ENCODE data around the gene MMP14.
A peak's percentile ranks its signal among the peaks of the same experiment; 100 is the strongest.
"Not testable (repeated sequence)": the region's sequence is repeated elsewhere in the genome, so short reads cannot be mapped to it uniquely, and the experiment has no call there.

The MMP14 gene

GRCh38 chr14:22842211-22843122 lies 6.1 kb downstream of the MMP14 start:
- DNase-seq, result no peak

DNA sequence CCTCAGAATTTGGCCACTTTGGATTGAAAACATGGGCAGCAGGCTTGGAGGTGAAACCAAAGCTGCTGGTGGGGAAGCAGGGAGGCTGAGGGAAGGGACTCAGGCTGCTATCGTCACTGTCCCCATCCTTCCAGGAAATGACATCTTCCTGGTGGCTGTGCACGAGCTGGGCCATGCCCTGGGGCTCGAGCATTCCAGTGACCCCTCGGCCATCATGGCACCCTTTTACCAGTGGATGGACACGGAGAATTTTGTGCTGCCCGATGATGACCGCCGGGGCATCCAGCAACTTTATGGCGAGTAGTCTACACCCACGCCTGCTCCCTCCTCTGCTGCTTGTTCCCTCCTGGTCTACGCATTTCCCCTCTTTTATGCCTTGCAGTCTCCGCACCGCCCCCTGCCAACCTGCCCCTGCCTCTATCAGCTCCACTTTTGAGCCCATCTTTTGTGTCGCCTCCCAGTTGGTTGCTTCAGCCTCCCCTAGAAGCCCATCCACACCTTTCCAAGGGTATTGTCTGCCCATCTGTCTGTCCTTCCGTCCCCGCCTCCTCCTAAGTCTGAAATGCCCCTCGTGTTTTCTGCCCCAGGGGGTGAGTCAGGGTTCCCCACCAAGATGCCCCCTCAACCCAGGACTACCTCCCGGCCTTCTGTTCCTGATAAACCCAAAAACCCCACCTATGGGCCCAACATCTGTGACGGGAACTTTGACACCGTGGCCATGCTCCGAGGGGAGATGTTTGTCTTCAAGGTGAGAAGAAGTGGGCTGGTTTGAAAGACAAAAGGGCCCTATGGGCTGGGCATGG lies 6.9 kb downstream of the MMP14 start:
- DNase-seq, result no peak

GRCh38 chr14:22844221-22845102 lies 8.1 kb downstream of the MMP14 start:
- no peak for DNase-seq

DNA sequence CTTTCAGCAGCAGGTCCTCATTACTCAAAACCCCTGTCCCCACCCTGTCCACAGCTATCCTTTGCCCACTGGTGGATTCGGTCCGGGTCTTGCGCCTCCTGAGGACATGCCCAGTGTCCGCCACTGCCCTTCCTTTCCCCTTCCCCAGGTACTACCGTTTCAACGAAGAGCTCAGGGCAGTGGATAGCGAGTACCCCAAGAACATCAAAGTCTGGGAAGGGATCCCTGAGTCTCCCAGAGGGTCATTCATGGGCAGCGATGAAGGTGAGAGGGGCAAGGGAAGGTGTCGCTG lies 8.7 kb downstream of the MMP14 start:
- no peak for DNase-seq

GRCh38 chr14:22845821-22846625 lies 9.6 kb downstream of the MMP14 start:
- DNase-seq, result no peak

DNA sequence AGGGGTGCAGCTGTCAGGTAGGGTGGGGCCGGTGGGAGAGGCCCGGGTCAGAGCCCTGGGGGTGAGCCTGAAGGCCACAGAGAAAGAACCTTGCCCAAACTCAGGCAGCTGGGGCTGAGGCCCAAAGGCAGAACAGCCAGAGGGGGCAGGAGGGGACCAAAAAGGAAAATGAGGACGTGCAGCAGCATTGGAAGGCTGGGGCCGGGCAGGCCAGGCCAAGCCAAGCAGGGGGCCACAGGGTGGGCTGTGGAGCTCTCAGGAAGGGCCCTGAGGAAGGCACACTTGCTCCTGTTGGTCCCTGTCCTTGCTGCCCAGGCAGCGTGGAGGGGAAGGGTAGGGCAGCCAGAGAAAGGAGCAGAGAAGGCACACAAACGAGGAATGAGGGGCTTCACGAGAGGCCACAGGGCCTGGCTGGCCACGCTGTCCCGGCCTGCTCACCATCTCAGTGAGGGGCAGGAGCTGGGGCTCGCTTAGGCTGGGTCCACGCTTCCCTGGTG lies 10.5 kb downstream of the MMP14 start:
- no peak for DNase-seq

DNA sequence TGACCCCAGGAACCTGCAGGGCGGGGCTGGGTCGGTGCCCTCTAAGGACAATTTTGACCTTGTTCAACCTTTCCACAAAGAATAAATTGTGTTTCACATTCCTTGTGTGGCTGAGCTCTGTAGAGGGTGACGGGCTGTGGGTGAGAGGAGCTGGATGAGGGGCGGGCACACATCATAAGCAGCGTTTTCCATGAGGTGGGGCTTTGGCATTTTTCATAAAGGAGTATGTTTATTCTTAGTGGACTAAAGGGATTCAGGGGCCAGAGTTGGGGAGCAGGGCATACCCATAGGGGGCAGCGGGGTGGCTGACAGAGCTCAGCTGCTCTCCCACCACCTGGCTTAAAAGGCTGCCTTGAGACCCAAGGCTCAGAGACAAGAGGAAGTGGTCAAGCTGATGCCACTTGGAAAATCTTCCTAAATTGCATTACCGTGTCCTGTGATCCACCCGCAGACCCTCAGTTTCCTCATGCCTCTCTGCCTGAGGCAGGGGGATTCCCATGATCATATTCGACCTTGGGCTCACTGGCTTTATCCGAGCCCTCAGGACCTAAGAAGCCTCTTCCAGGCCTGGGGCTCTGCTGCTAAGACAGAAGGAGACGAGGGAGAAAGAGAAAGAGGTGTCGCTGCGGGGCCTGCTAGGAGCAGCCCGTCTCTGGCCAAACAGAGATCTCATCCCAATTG lies 11.4 kb downstream of the MMP14 start:
- no peak for DNase-seq

GRCh38 chr14:22848351-22849164 lies 12.2 kb downstream of the MMP14 start:
- no peak for DNase-seq

GRCh38 chr14:22849212-22849819 lies 12.9 kb downstream of the MMP14 start:
- DNase-seq, result no peak

- DNase-seq, result no peak
Observed at GRCh38 chr14:22850944-22851764, 14.8 kb downstream of the MMP14 start.

DNA sequence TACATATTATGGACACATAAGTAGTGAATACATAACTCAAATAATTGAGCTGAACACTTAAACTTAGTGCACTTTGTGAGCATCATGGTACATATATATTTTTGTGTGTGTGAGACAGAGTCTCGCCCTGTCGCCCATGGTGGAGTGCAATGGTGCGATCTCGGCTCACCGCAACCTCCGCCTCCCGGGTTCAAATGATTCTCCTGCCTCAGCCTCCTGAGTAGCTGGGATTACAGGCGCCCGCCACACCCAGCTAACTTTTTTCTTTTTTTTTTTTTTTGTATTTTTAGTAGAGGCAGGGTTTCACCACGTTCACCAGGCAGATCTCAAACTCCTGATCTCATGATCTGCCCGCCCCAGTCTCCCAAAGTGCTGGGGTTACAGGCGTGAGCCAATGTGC lies 15.8 kb downstream of the MMP14 start:
- not testable (repeated sequence) for DNase-seq

DNA sequence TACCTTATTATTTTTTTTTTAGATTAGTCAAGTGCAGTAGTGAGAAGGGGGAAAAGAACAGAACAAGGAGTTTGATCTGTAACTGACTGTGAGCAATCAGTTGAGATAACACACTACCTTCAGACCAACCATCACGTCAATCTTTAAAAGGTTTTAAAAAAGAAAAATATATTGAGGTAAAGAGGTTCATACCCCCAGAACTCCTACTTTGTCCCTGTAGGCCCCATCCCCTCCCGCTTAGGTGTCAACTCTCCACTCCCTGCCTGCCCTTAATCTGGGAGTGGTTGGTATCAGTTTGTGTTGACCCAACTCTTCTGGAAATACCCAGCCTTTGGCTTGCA lies 16.2 kb downstream of the MMP14 start:
- DNase-seq, result no peak

GRCh38 chr14:22852940-22853767 lies 16.8 kb downstream of the MMP14 start:
- DNase-seq, result peak; percentile 72 to 99 (median 86)

- not testable (repeated sequence) for DNase-seq
Observed at GRCh38 chr14:22854296-22854695, 17.9 kb downstream of the MMP14 start.

DNA sequence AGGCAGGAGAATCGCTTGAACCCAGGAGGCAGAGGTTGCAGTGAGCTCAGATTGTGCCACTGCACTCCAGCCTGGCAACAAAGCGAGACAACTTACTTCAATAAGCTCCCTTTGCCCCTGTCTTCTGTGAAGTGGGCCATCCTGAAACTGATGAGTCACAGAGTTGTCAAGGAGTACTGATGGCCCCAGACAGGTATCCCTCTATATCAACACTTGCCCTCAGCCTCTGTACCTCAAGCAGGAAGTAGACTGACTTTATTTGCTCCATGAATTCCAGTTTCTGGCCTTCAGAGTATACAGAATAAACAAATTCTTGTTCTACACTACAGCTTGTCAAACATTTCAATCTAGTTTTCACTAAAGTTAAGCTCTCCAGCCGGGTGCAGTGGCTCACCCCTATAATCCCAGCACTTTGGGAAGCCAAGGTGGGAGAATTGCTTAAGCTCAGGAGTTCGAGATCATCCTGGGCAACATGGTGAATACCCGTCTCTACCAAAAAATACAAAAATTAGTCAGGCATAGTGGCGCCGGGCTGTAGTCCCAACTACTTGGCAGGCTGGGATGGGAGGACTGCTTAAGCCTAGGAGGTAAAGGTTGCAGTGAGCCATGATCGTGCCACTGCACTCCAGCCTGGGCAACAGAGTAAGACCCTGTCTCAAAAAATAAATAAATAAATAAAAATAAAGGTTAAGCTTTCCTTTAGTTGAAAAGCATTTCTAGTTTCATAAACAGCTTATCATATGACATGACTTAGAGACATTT lies 18.8 kb downstream of the MMP14 start:
- DNase-seq, result no peak

- no peak for DNase-seq
Observed at GRCh38 chr14:22856428-22856827, 20.0 kb downstream of the MMP14 start.

GRCh38 chr14:22860377-22860776 lies 24.0 kb downstream of the MMP14 start:
- not testable (repeated sequence) for DNase-seq

- DNase-seq, result no peak
Observed at GRCh38 chr14:22861651-22862050, 25.3 kb downstream of the MMP14 start.

All from activated CD4-positive, CD25-positive, alpha-beta regulatory T cell (primary cell).